ENCODE results near the gene ZBTB33.

DNA sequence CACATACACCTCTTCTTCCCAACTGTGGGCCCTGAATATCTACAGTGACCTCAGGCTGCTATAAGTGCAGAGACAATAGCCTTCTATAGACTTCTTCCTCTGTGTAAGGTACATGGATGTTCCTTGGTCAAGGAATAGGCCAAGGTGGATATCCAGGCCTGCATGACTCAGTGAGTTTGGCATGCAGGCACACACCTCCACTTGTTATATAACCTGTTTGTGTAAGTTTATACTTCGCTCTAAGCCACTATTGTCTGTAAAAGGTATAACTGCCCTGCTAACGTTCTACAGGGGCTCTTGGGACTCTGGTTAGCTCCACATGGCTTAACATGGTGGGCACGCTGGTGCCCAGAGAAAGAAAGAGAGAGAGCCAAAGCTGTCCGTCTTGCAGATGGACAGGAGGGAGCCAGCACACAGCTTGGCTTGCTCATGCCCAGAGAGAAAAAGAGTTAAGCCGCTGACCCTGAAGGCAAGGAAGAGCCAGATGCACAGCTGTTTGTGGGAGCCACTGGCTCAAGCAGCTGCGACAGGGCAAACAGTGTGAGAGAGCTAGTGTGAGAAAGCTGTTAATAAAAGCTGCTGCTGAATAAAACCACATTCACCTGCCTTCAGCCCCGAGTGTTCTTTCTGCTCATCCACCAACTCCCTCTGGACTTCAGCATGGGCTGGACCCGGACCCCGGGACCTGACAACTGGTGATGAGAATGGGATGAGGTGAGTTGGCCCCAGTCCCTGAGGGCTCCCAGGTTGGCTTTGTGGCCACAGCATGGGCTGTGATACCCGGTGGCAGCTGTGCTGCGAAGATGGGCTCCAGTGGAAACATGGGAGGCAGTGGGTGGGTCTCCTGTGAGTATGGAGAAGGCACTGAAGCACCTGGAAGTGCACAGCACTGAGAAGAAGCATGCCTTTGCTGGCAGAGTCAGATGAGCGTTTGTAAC, 44.5 kb upstream of the ZBTB33 start:
- no peak for TF ChIP-seq CTCF (conservative IDR thresholded peaks at IDR 0.05; ENCODE audit: low read length)
- TF ChIP-seq EZH2phosphoT487 (IDR thresholded peaks at IDR 0.05; ENCODE audit: borderline replicate concordance): no peak

All from Loucy (cell line).